Measurements from ENCODE around the gene TADA2B. TPM values are rescaled to one million over a fixed set of nuclear protein-coding genes. Genes with fewer than 3 reads are reported as not detected.

TADA2B gene
- total and polyA plus RNA-seq, 2 experiments from 2014 or later, result 3.6 to 11.4 TPM

Other genes starting within 250 kb of the TADA2B start
- 59.7 and 66.3 TPM in 2 replicates for gene TBC1D14, start 133.5 kb upstream of the TADA2B start, total RNA-seq (2014; rRNA removed; shearing (Covaris generic))
- 15.8 and 18.2 TPM in 2 replicates for gene TBC1D14, start 133.5 kb upstream of the TADA2B start, polyA plus RNA-seq (2016; fragmentation: Nextera tagmentation; extraction: Ambion mirVana)
- gene GRPEL1, start 24.7 kb downstream of the TADA2B start, total RNA-seq (2014; rRNA removed; shearing (Covaris generic)), result 27.4 and 27.6 TPM in 2 replicates
- gene GRPEL1, start 24.7 kb downstream of the TADA2B start, polyA plus RNA-seq (2016; fragmentation: Nextera tagmentation; extraction: Ambion mirVana), result 108 and 112 TPM in 2 replicates
- 2.4 and 8.3 TPM in 2 replicates for gene SORCS2, start 149.2 kb downstream of the TADA2B start, total RNA-seq (2014; rRNA removed; shearing (Covaris generic))
- gene SORCS2, start 149.2 kb downstream of the TADA2B start, polyA plus RNA-seq (2016; fragmentation: Nextera tagmentation; extraction: Ambion mirVana), result 0.30 and 0.47 TPM in 2 replicates

Measured in GM23338 (cell line).